Peyer's patch (tissue), 4 donors: ENCODE data around the gene CNOT8.

Source experiments
- POLR2A ChIP-seq, 2 donors: fragments of 450-650 bp; IDR thresholded peaks; one replicate each; pipeline ENCODE4 v1.5.1; 2017; ENCODE audit warnings: antibody characterized with exemption in 2 of 2, mild to moderate bottlenecking in 2 of 2, moderate library complexity in 2 of 2
- TF ChIP-seq, protein P1 (sequence below), 6 experiments: fragments of 450-650 bp in 4 of 6; fragments of 200-600 bp in 2 of 6; sonication (generic) in 1 of 6; IDR thresholded peaks; one replicate each; pipeline ENCODE4 v1.5.1; 2017 to 2019; ENCODE audit warnings: antibody characterized with exemption in 6 of 6, mild to moderate bottlenecking in 3 of 6, moderate library complexity in 1 of 6

DNA sequence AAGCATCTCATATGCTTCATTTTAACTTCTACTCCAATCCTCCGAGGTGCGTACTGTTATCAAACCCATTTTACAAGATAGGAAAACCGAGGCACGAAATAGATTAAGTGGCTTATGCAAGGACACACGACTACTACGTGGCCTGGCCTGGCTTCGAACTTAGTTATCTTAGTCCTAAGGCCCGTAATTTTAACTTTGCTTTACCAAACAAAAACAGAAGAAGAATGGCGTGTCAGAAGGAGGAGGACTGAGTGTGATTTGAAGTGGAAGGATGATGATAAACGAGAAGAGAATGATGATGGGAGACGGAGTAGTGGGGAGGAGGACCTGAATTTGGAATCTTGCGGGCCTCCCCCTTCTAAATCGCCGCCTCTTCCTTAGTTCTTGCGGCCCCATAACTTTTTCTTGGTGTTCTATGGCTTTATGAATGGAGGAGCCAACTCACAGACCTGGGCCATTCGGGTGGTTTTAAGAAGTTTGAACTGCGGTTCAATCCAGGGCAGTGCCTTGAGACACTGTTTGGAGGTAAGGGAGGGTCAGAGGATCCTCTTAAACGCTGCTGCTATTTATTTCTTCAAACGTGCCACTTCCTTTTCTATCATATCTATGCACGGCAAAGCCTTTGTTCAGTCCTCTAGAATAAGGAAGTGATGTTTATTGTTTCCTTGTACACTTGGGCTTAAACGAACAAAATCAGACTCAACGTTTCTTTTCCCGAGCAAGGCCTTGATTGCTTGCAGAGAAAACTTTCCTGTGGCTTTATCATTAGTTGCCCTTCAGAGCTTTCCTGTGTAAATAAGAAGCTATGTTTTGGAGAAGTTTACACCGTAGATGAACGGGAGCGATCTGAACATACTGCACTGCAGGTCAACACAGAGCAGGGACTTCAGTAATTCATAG is 795 bp downstream of the CNOT8 start:
- TF ChIP-seq, protein P1, sequence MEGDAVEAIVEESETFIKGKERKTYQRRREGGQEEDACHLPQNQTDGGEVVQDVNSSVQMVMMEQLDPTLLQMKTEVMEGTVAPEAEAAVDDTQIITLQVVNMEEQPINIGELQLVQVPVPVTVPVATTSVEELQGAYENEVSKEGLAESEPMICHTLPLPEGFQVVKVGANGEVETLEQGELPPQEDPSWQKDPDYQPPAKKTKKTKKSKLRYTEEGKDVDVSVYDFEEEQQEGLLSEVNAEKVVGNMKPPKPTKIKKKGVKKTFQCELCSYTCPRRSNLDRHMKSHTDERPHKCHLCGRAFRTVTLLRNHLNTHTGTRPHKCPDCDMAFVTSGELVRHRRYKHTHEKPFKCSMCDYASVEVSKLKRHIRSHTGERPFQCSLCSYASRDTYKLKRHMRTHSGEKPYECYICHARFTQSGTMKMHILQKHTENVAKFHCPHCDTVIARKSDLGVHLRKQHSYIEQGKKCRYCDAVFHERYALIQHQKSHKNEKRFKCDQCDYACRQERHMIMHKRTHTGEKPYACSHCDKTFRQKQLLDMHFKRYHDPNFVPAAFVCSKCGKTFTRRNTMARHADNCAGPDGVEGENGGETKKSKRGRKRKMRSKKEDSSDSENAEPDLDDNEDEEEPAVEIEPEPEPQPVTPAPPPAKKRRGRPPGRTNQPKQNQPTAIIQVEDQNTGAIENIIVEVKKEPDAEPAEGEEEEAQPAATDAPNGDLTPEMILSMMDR (IDR thresholded peaks at IDR 0.05): no peak
- no peak for TF ChIP-seq POLR2A (IDR thresholded peaks at IDR 0.05)
